Keratinocyte (primary cell): ENCODE measurements around the gene ZSCAN21. TPM values are rescaled to one million over a fixed set of nuclear protein-coding genes. Genes with fewer than 3 reads are reported as not detected.

Experiments used
- DNase-seq: peaks from one replicate; pipeline ENCODE4 v3.0.0-alpha.2; 2011; ENCODE audit warnings: low read depth, missing footprints, low spot score
- FAIRE-seq: peaks from 2 replicates; lab custom pipeline; 2011; peaks lifted over from hg19 to GRCh38; lab: Jason Lieb, UNC
- H2AFZ ChIP-seq: 2 replicates; pipeline ENCODE4 v1.6.0; 2012; ENCODE audit warnings: low read length, control low read depth, inconsistent platforms; ENCODE audit not compliant: control insufficient read depth
- H3K27ac ChIP-seq: 2 replicates; pipeline ENCODE4 v1.5.1; 2011; ENCODE audit warnings: low read length; ENCODE audit not compliant: control insufficient read depth, insufficient read depth
- H3K27me3 ChIP-seq: 3 replicates; pipeline ENCODE4 v1.6.0; 2011; ENCODE audit warnings: low read length; ENCODE audit not compliant: control insufficient read depth, insufficient read depth; ENCODE audit errors: extremely low read depth
- H3K36me3 ChIP-seq, 2 experiments: 2 replicates in 1 of 2; 3 replicates in 1 of 2; pipeline ENCODE4 v1.5.1; 2011; ENCODE audit warnings: low read length in 2 of 2, mild to moderate bottlenecking in 1 of 2; ENCODE audit not compliant: control insufficient read depth in 2 of 2, insufficient read depth in 2 of 2; ENCODE audit errors: extremely low read depth in 1 of 2
- H3K4me1 ChIP-seq: 3 replicates; pipeline ENCODE4 v1.5.1; 2011; ENCODE audit warnings: low read length; ENCODE audit not compliant: control insufficient read depth, insufficient read depth; ENCODE audit errors: extremely low read depth
- H3K4me2 ChIP-seq: 3 replicates; pipeline ENCODE4 v1.6.0; 2011; ENCODE audit warnings: low read depth, low read length; ENCODE audit not compliant: control insufficient read depth, insufficient read depth; ENCODE audit errors: extremely low read depth
- H3K4me3 ChIP-seq, 3 experiments: fragments of 200-600 bp in 1 of 3; sonication (generic) in 1 of 3; 2 replicates in 2 of 3; 3 replicates in 1 of 3; pipeline ENCODE4 v1.5.1; 2011 to 2016; ENCODE audit warnings: low read length in 3 of 3, mild to moderate bottlenecking in 3 of 3, control low read depth in 2 of 3, inconsistent platforms in 1 of 3, low read depth in 1 of 3, mixed read lengths in 1 of 3, mixed run types in 1 of 3, moderate library complexity in 1 of 3; ENCODE audit not compliant: control insufficient read depth in 2 of 3, insufficient read depth in 2 of 3; ENCODE audit errors: extremely low read depth in 1 of 3
- H3K79me2 ChIP-seq: 2 replicates; pipeline ENCODE4 v1.6.0; 2012; ENCODE audit warnings: low read length; ENCODE audit not compliant: control insufficient read depth, insufficient read depth
- H3K9ac ChIP-seq: 3 replicates; pipeline ENCODE4 v1.6.0; 2011; ENCODE audit warnings: low read length; ENCODE audit not compliant: control insufficient read depth, insufficient read depth; ENCODE audit errors: extremely low read depth
- H3K9me1 ChIP-seq: 3 replicates; pipeline ENCODE4 v1.6.0; 2011; ENCODE audit warnings: low read length; ENCODE audit not compliant: control insufficient read depth, insufficient read depth; ENCODE audit errors: extremely low read depth
- H3K9me3 ChIP-seq: 2 replicates; pipeline ENCODE4 v1.5.1; 2012; ENCODE audit warnings: low read depth, low read length; ENCODE audit not compliant: control insufficient read depth
- H4K20me1 ChIP-seq: 3 replicates; pipeline ENCODE4 v1.6.0; 2011; ENCODE audit warnings: low read length; ENCODE audit not compliant: control insufficient read depth, insufficient read depth; ENCODE audit errors: extremely low read depth
- CTCF ChIP-seq, 3 experiments: IDR thresholded peaks in 1 of 3; conservative IDR thresholded peaks in 1 of 3; optimal IDR thresholded peaks in 1 of 3; 2 replicates in 2 of 3; 3 replicates in 1 of 3; pipeline versions ENCODE3 to v1.5.1; 2011; ENCODE audit warnings: low read length in 3 of 3, mild to moderate bottlenecking in 3 of 3, moderate library complexity in 2 of 3, control low read depth in 1 of 3, inconsistent platforms in 1 of 3; ENCODE audit not compliant: insufficient read depth in 2 of 3; ENCODE audit errors: extremely low read depth in 1 of 3
- EZH2 ChIP-seq: IDR thresholded peaks from one replicate; pipeline ENCODE4 v1.6.1; 2012; ENCODE audit warnings: inconsistent platforms, mild to moderate bottlenecking, low read length, moderate library complexity
- dilution Hi-C: fragments of 300-500 bp; cut with MboI; formaldehyde crosslinking; loops from one replicate; pipeline ENCODE4 v1.7.0; 2020; ENCODE audit warnings: low sequenced_read_pairs; ENCODE audit not compliant: extremely low pct_ligation_motif_present
- polyA plus RNA-seq, 5 experiments: library from polyadenylated mRNA; depleted of rRNA in 3 of 5; stranded (reverse) in 3 of 5; stranded (forward) in 1 of 5; unstranded in 1 of 5; fragments of >200 nt; gene quantifications; 1 replicate in 1 of 5; 2 replicates in 3 of 5; 3 replicates in 1 of 5; pipeline versions ENCODE4 v1.2.1 to v1.2.3, GENCODE V29; 2011 to 2012; ENCODE audit warnings: missing spikeins in 2 of 5, low read depth in 1 of 5, low replicate concordance in 1 of 5

Gene ZSCAN21
- polyA plus RNA-seq, 1 donor (not counting 4 experiments of a cell fraction or from before 2014, with no cell fraction given): 12.6 TPM

- H2AFZ ChIP-seq: no peak overlapping the region
- peaks cover 27% of the 10 kb centered on the region for H3K9me3 ChIP-seq
- H3K79me2 ChIP-seq: peaks cover 41% of the 10 kb centered on the region
- FAIRE-seq (no peak), DNase-seq (no peak)
- TF ChIP-seq EZH2: no peak
- TF ChIP-seq CTCF (optimal IDR thresholded peaks at IDR 0.05 in 1 of 3, IDR thresholded peaks at IDR 0.05 in 1 of 3, conservative IDR thresholded peaks at IDR 0.05 in 1 of 3; ENCODE audit: extremely low read depth in 1 of 3, insufficient read depth in 2 of 3, low read length in 3 of 3): no peak
- no peak overlapping the region for H3K4me3 ChIP-seq
- H4K20me1 ChIP-seq: no peaks in the 10 kb centered on the region
- H3K36me3 ChIP-seq: peaks cover 67 to 75% of the 10 kb centered on the region in 2 experiments
- H3K9ac ChIP-seq: no peak overlapping the region
- dilution Hi-C loops: no loop called here
- H3K27me3 ChIP-seq: no peaks in the 10 kb centered on the region
- peaks cover 2% of the 10 kb centered on the region for H3K4me1 ChIP-seq
- H3K9me1 ChIP-seq: no peaks in the 10 kb centered on the region
- no peak overlapping the region for H3K27ac ChIP-seq
- no peak overlapping the region for H3K4me2 ChIP-seq
These were observed 25.3 kb downstream of the ZSCAN21 start for GRCh38 chr7:100074841-100075240.

- Histone ChIP-seq H3K4me1 (peaks cover 7% of the 10 kb centered on the region), H3K9me1 (no peaks in the 10 kb centered on the region), H2AFZ (no peak overlapping the region), H3K27ac (no peak overlapping the region), H4K20me1 (no peaks in the 10 kb centered on the region), H3K9me3 (peaks cover 23% of the 10 kb centered on the region), H3K27me3 (no peaks in the 10 kb centered on the region), H3K36me3 (peaks cover 62 to 72% of the 10 kb centered on the region in 2 experiments), H3K4me3 (no peak overlapping the region), H3K9ac (no peak overlapping the region), H3K79me2 (peaks cover 46% of the 10 kb centered on the region), H3K4me2 (no peak overlapping the region)
- TF ChIP-seq EZH2 (no peak), CTCF (optimal IDR thresholded peaks at IDR 0.05 in 1 of 3, IDR thresholded peaks at IDR 0.05 in 1 of 3, conservative IDR thresholded peaks at IDR 0.05 in 1 of 3; ENCODE audit: extremely low read depth in 1 of 3, insufficient read depth in 2 of 3, low read length in 3 of 3) (no peak)
- FAIRE-seq (no peak), DNase-seq (no peak)
- dilution Hi-C loops: no loop called here
These were observed 25.8 kb downstream of the ZSCAN21 start for GRCh38 chr7:100075418-100075817.
